Vagina (tissue), 2 donors: Measurements from ENCODE around the gene B3GNT4.

Experiments used
- CTCF ChIP-seq, 3 experiments: fragments of 450-650 bp in 2 of 3; fragments of 200-600 bp in 1 of 3; sonication (generic) in 1 of 3; IDR thresholded peaks; one replicate each; pipeline ENCODE4 v1.5.1; 2017 to 2019; ENCODE audit warnings: antibody characterized with exemption in 3 of 3, mild to moderate bottlenecking in 2 of 3, moderate library complexity in 2 of 3
- POLR2A ChIP-seq, 2 donors: fragments of 450-650 bp; IDR thresholded peaks; one replicate each; pipeline ENCODE4 v1.6.1; 2017; ENCODE audit warnings: antibody characterized with exemption in 2 of 2, mild to moderate bottlenecking in 2 of 2, moderate library complexity in 2 of 2
- POLR2AphosphoS5 ChIP-seq, 2 donors: sonication (generic); formaldehyde crosslinking; IDR thresholded peaks; one replicate each; pipeline ENCODE4 v1.9.0; 2017; ENCODE audit warnings: antibody characterized with exemption in 2 of 2, mild to moderate bottlenecking in 2 of 2, low read depth in 1 of 2; ENCODE audit not compliant: insufficient read depth in 1 of 2

DNA sequence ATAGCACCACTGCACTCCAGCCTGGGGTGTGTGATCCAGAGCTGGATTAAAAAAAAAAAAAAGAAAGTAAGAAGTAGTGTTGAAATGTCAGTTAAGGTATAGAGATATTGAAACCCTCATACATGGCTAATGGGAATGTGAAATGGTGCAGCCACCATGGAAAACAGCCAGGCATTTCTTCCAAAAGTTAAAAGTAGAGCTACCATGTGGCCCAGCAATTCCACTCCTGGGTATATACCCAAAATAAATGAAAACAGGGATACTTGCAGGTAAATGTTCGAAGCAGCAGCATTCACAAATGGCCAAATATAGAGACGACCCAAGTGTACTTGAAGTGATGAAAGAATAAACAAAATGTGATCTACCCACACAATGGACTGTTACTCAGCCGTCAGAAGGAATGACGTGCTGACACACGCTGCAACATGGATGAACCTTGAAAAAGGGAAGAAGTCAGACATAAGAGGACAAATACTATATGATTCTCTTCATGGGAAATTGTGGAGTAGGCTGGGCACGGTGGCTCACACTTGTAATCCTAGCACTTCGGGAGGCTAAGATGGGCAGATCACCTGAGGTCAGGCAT is 44.7 kb upstream of the B3GNT4 start:
- TF ChIP-seq CTCF (IDR thresholded peaks at IDR 0.05), result no peak
- TF ChIP-seq POLR2A (IDR thresholded peaks at IDR 0.05), result no peak
- no peak for TF ChIP-seq POLR2AphosphoS5 (IDR thresholded peaks at IDR 0.05; ENCODE audit: insufficient read depth in 1 of 2, low read depth in 1 of 2)
